Fibroblast of the aortic adventitia (primary cell): ENCODE measurements around the gene GPC6. TPM values are rescaled to one million over a fixed set of nuclear protein-coding genes. Genes with fewer than 3 reads are reported as not detected.

Experiments
- DNase-seq: peaks from one replicate; pipeline ENCODE4 v3.0.0-alpha.2; 2010; ENCODE audit warnings: low read depth
- H3K4me3 ChIP-seq: 2 replicates; pipeline ENCODE4 v1.5.1; 2011; ENCODE audit warnings: low read depth, mild to moderate bottlenecking, control low read depth, low read length, moderate library complexity
- total RNA-seq: library from RNA; depleted of rRNA; stranded (reverse); fragments of >200 nt; gene quantifications from 2 replicates; pipeline ENCODE4 v1.2.3, GENCODE V29; 2012; ENCODE audit warnings: low replicate concordance
- TF ChIP-seq, protein P1 (sequence below): IDR thresholded peaks from 2 replicates; pipeline ENCODE4 v1.5.1; 2011; ENCODE audit warnings: mild to moderate bottlenecking, low read length, control low read depth, inconsistent platforms; ENCODE audit not compliant: insufficient read depth

GPC6 gene
- total RNA-seq, 1 donor: 92.6 TPM

DNA sequence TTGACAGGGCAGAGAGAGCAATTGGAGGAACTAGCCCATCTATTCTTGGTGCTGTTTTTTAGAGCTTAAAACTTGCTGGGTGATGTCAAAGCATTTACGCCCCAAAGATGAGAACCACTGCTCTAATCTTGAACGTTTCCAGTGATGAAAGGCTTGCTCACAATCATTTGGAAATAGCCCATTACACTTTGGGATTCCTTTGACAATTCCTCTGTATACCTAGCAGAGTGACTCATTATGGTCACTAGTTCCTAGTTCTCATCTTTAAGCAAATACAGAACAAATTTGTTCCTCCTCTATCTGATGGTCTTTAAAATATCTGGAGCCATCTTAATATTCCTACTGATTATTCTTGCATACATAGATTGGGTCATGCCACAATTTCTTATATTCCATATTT, 112.3 kb downstream of the GPC6 start:
- TF ChIP-seq, protein P1, sequence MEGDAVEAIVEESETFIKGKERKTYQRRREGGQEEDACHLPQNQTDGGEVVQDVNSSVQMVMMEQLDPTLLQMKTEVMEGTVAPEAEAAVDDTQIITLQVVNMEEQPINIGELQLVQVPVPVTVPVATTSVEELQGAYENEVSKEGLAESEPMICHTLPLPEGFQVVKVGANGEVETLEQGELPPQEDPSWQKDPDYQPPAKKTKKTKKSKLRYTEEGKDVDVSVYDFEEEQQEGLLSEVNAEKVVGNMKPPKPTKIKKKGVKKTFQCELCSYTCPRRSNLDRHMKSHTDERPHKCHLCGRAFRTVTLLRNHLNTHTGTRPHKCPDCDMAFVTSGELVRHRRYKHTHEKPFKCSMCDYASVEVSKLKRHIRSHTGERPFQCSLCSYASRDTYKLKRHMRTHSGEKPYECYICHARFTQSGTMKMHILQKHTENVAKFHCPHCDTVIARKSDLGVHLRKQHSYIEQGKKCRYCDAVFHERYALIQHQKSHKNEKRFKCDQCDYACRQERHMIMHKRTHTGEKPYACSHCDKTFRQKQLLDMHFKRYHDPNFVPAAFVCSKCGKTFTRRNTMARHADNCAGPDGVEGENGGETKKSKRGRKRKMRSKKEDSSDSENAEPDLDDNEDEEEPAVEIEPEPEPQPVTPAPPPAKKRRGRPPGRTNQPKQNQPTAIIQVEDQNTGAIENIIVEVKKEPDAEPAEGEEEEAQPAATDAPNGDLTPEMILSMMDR: no peak
- H3K4me3 ChIP-seq: no peak overlapping the region
- DNase-seq: peak; percentile 14

DNA sequence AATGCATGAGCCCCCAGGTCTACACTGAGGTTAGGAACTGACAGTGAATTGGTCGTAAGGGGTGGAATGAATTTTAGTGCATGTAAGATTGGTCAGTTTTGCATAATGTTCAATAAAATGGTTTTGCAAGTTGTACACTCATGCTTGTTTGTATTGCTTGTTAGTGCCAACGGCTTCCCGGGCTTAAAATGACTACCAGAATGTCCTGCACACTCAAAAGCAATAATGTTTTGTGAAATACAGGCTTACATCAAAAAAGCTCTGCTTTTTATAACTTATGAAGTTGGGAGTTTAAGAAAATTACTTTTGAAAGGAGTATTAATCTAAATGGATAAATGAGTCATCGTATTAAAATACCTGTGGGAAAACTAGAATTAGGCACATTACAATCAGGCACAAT, 112.9 kb downstream of the GPC6 start:
- TF ChIP-seq, protein P1: no peak
- no peak for DNase-seq
- H3K4me3 ChIP-seq: no peak overlapping the region

DNA sequence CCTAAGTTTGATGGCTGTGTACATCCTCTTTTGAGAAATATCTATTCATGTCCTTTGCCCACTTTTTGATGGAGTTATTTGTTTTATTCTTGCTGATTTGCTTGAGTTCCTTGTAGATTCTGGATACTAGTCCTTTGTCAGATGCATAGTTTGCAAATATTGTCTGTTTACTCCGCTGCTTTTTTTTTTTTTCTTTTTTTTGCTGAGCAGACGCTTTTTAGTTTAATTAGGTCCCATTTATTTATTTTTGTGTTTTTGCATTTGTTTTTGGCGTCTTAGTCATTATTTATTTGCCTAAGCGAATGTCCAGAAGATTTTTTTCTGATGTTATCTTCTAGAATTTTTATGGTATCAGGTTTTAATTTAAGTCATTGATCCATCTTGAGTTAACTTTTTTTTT, 114.9 kb downstream of the GPC6 start:
- no peak overlapping the region for H3K4me3 ChIP-seq
- TF ChIP-seq, protein P1: no peak
- no peak for DNase-seq

DNA sequence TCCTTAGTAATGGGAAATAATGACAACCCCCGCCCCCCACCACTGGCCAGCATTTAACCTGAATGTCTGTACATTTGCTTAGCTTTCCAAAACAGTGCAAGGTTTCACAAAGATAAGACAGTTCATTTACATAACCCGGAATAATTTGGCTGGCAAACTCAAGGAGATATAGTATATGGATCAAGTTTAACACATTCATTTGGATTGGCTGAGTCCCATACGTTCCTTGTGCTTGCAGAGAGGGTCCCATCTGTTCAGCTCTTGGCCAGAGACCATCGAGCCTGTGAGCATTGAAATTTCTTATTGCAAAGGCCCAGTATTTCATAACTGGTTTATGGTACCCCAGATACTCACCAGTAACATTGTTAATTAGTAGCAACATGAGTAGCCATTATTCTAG, 116.5 kb downstream of the GPC6 start:
- TF ChIP-seq, protein P1: no peak
- no peak overlapping the region for H3K4me3 ChIP-seq
- no peak for DNase-seq

DNA sequence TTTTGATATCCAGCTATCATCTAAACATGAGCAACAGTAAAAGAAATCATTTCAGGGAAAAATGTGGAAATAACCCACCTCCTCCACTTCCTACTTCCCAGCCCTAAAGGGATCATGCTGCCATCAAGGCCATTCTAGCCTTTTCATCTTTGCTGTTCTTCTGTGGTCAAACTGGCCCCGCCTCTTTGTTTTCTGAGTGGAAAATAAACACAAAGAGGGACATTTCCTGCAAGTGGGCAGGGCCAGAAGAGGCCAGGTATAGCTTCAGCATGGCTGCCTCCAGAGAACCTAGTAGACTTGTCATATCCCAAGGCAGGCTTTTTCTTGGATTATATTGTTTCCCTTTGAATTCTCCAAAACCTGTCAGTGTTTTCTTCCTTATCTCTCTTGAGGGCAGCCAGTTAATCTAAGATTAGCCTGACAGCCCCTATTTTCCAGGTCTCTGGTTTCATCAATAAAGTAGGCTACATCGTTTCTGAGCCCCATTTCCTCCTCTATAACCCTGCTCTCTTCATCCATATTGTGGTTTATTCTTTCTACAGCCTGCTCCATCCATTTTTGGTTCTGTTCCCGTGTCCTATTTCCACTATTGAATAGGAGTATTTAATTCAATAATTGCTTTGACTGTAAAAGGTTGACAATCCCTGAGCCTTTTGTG, 117.6 kb downstream of the GPC6 start:
- DNase-seq: no peak
- TF ChIP-seq, protein P1: no peak
- no peak overlapping the region for H3K4me3 ChIP-seq

DNA sequence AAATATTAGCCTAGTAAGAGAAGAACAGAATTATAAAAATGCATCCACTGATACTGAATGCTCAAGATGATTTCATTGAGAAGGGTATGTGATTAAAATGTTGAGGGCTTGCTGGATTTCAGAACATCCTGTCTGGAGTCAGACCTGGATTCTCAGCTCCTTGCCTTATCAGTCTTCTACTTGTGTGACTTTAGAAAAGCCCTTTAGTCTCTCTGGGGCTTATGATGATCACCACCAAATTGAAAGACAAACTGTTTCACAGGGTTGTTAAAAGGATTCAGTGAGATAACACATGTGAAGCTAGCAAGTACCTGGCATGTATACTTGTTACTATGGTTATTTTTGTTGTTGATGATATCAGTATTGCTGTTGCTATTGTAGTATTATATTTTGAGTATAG, 118.4 kb downstream of the GPC6 start:
- TF ChIP-seq, protein P1: no peak
- no peak for DNase-seq
- H3K4me3 ChIP-seq: no peak overlapping the region

DNA sequence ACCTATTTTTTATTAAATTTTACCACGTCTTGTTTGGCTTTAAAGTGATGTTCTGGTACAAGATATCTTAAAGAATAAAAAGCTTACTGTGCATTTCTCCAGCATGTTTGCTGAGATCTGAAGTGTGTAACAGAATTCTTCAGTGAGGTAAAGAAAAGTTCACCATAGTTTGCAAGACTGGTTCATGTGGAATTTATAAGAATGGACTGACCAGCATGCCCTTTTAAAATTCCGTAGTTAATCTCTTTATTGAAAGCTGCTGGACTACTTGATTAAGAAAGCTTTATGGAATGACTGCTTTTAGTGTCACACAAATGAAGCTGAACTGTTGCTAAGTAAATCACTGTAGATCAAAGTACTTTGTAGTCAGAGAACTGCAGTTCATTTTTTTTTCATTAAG, 119.2 kb downstream of the GPC6 start:
- no peak for DNase-seq
- no peak overlapping the region for H3K4me3 ChIP-seq
- TF ChIP-seq, protein P1: no peak
